A673 (cell line): ENCODE measurements around the gene SEMA3E.

ENCODE experiments used
- CTCF ChIP-seq: fragments of 300-800, 200-600 bp; sonication (generic); conservative IDR thresholded peaks from 2 replicates; pipeline ENCODE4 v1.5.1; 2017; ENCODE audit warnings: low read depth, mild to moderate bottlenecking, antibody characterized with exemption, low read length, moderate library complexity, mixed read lengths
- EZH2 ChIP-seq: fragments of 200-600 bp; sonication (generic); IDR thresholded peaks from 2 replicates; pipeline ENCODE4 v1.6.1; 2017; ENCODE audit warnings: borderline replicate concordance, low read depth, mild to moderate bottlenecking, mixed read lengths, antibody characterized with exemption, low read length; ENCODE audit not compliant: poor library complexity, severe bottlenecking

- TF ChIP-seq CTCF (no peak), EZH2 (no peak)
Observed at GRCh38 chr7:83633516-83633915, 15.4 kb downstream of the SEMA3E start.
